ENCODE measurements around the gene BCL2. TPM values are rescaled to one million over a fixed set of nuclear protein-coding genes. Genes with fewer than 3 reads are reported as not detected.

Gene BCL2
- total and polyA plus RNA-seq, 5 donors: 2.7 to 7.7 (median 4.0) TPM

DNA sequence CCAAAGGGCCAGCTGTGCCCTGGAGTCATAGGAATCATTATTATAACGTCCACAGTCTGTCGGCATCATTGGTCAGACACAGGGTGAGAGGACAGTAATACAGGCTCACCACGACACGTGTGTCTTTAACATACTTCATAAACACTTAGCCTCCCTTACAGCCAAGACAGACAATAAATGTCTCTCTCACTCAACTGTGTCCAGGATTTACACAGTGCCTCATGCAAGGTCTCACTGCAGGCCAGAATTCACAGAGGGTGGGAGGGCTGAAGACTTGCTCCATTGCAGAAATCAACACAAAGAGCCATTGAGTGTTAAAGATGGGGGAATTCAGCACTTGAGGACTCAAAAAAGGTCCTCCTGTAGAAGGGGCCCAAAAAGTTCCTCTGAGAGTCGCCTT lies 210.5 kb downstream of the BCL2 start:
- WGBS: 76% methylated on average over 5 of the region's 5 CpGs
- DNase-seq (no peak), ATAC-seq (no peak)
- Histone ChIP-seq H3K27ac (ENCODE audit: low read length) (no peak overlapping the region), H3K9me3 (ENCODE audit: control insufficient read depth, low read length) (no peaks in the 10 kb centered on the region), H3K27me3 (ENCODE audit: control insufficient read depth, insufficient read depth) (no peaks in the 10 kb centered on the region), H3K4me3 (ENCODE audit: low read length) (no peak overlapping the region), H3K4me1 (ENCODE audit: control insufficient read depth, insufficient read depth, low read length) (peaks cover 6% of the 10 kb centered on the region)
- intact Hi-C loops (cut with DNase I): no loop called here

DNA sequence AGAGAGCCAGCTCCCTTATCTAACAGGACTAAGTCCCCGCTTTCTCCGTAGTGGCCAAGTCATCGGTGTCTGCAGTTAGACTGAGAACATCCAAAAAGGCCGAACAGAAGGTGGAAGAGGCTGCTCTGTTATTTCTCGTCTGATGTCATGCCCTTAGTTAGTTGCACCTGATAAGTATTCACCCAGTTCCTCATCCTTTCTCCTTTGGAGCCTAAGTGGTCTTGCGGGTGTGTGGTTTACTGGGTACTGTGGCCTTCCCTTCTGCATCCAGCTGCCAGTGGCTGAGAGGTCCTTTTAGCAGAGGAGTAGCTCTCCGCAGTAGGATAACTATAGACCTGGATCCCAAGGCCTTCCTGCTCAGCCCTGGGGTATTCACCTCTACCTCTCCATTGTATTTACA lies 211.6 kb downstream of the BCL2 start:
- Histone ChIP-seq H3K4me1 (ENCODE audit: control insufficient read depth, insufficient read depth, low read length) (peaks cover 6% of the 10 kb centered on the region), H3K27me3 (ENCODE audit: control insufficient read depth, insufficient read depth) (no peaks in the 10 kb centered on the region), H3K27ac (ENCODE audit: low read length) (no peak overlapping the region), H3K9me3 (ENCODE audit: control insufficient read depth, low read length) (no peaks in the 10 kb centered on the region), H3K4me3 (ENCODE audit: low read length) (no peak overlapping the region)
- intact Hi-C loops (cut with DNase I): no loop called here
- WGBS: 92% methylated on average over 7 of the region's 7 CpGs
- DNase-seq (no peak), ATAC-seq (no peak)

DNA sequence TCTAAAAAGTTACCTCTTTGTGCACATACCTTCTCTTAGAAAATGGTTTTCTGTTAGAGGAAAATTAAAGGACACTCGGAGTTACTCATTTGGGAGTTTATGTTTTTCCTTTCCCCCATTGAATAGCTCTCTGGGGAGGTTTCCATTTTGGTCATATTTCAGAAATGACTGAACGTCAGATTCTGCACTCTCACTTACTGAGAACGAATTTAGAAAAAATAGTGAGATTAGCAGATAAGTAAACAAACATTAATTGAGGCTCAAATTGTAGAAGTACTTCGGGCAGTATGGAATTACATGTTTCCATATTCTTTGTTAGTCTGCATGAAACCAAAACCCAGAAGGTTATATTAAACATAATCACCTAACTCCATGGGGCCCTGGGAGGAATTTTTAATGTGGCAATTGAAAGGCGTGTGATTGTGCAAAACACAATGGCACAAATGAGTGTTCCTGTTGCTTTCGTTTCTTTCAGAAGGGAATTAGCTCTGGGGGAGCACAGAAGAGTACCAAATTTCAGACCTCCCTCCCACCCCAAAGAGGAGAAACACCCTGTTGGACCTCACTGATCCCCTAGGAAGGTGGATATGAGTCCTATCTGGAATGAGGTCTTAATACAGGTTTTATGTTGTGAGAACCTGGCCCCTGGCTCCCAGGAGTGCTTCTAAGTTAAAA lies 212.3 kb downstream of the BCL2 start:
- intact Hi-C loops (cut with DNase I): no loop called here
- 57% methylated on average over 6 of the region's 6 CpGs for WGBS

DNA sequence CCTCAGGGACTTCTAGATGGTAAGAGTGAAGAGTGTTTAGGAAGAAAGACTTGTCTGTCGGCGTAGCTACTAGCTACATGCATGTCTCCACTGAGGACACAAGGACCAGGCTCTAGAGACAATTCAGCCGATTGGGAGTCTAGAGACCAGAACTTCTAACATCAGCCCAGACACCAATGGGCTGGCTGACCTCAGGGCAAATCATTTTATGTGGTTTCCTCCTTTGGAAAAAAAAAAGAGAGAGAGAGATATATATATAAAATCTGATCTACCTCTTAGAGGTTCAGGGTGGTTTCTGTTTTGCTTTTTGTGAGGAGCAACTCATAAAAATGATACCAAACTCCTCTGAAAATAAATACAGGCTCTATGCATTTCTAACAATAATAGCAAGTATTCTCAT lies 212.8 kb downstream of the BCL2 start:
- no peak overlapping the region for H3K27ac ChIP-seq (ENCODE audit: low read length)
- DNase-seq: no peak
- WGBS: 84% methylated on average over 3 of the region's 3 CpGs
- H3K4me1 ChIP-seq (ENCODE audit: control insufficient read depth, insufficient read depth, low read length): peaks cover under 1% of the 10 kb centered on the region
- H3K27me3 ChIP-seq (ENCODE audit: control insufficient read depth, insufficient read depth): no peaks in the 10 kb centered on the region
- intact Hi-C loops (cut with DNase I): no loop called here
- no peak overlapping the region for H3K4me3 ChIP-seq (ENCODE audit: low read length)
- no peak for ATAC-seq
- H3K9me3 ChIP-seq (ENCODE audit: control insufficient read depth, low read length): no peaks in the 10 kb centered on the region

More for the DNA sequence above, 212.3 kb downstream of the BCL2 start:
- H3K4me1 ChIP-seq (ENCODE audit: control insufficient read depth, insufficient read depth, low read length): peaks cover 6% of the 10 kb centered on the region
- no peak overlapping the region for H3K4me3 ChIP-seq (ENCODE audit: low read length)
- DNase-seq: no peak
- no peaks in the 10 kb centered on the region for H3K27me3 ChIP-seq (ENCODE audit: control insufficient read depth, insufficient read depth)
- no peak overlapping the region for H3K27ac ChIP-seq (ENCODE audit: low read length)
- no peaks in the 10 kb centered on the region for H3K9me3 ChIP-seq (ENCODE audit: control insufficient read depth, low read length)
- no peak for ATAC-seq

DNA sequence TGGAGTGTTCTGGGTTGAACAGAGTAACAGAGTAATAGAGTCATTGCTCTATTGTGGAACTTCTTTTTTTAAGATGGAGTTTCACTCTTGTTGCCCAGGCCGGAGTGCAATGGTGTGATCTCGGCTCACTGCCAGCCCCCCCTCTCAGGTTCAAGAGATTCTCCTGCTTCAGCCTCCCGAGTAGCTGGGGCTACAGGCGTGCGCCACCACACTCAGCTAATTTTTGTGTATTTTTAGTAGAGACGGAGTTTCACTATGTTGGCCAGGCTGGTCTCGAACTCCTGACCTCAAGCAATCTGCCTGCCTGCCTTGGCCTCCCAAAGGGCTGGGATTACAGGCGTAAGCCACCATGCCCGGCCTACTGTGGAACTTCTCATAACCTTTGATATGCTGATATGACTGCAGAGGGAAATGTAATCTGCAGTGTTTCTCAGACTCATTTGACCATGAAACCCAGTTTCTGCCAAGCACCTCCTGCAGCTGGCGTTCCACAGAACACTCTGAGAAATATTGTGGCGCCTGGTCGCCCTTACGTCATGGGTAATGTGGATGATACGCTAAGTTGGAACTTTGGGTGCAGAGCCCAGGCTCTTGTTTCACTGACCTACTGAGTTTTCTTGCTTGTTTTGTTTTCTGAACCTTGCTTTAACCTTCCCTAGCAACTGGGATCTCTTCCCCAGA lies 213.8 kb downstream of the BCL2 start:
- Histone ChIP-seq H3K4me3 (ENCODE audit: low read length) (no peak overlapping the region), H3K4me1 (ENCODE audit: control insufficient read depth, insufficient read depth, low read length) (no peaks in the 10 kb centered on the region), H3K27me3 (ENCODE audit: control insufficient read depth, insufficient read depth) (no peaks in the 10 kb centered on the region), H3K27ac (ENCODE audit: low read length) (no peak overlapping the region), H3K9me3 (ENCODE audit: control insufficient read depth, low read length) (no peaks in the 10 kb centered on the region)
- intact Hi-C loops (cut with DNase I): no loop called here
- no peak for ATAC-seq
- WGBS: 97% methylated on average over 14 of the region's 14 CpGs
- no peak for DNase-seq

DNA sequence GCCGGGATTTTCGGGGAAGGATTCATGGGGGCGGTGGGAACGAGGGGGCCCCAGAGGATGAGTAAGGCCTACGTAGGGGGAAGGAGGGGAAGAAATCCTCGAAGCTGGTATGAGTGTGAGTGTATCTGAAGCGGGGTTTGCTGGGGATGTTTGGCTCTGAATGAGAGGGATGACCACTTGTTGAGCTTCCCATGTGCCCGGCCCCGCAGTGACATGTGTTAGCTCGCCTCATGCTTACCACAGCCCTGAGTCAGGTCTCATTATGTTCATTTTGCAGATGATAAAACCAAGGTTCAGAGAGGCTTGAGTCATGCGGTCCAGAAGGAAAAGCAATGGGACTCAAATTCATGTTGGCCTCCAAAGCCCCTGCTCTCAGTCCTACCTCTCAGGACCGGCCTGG lies 214.7 kb downstream of the BCL2 start:
- intact Hi-C loops (cut with DNase I): no loop called here
- Histone ChIP-seq H3K4me3 (ENCODE audit: low read length) (no peak overlapping the region), H3K4me1 (ENCODE audit: control insufficient read depth, insufficient read depth, low read length) (peaks cover 4% of the 10 kb centered on the region), H3K27me3 (ENCODE audit: control insufficient read depth, insufficient read depth) (no peaks in the 10 kb centered on the region), H3K27ac (ENCODE audit: low read length) (no peak overlapping the region), H3K9me3 (ENCODE audit: control insufficient read depth, low read length) (no peaks in the 10 kb centered on the region)
- no peak for DNase-seq
- no peak for ATAC-seq
- WGBS: 97% methylated on average over 12 of the region's 12 CpGs

DNA sequence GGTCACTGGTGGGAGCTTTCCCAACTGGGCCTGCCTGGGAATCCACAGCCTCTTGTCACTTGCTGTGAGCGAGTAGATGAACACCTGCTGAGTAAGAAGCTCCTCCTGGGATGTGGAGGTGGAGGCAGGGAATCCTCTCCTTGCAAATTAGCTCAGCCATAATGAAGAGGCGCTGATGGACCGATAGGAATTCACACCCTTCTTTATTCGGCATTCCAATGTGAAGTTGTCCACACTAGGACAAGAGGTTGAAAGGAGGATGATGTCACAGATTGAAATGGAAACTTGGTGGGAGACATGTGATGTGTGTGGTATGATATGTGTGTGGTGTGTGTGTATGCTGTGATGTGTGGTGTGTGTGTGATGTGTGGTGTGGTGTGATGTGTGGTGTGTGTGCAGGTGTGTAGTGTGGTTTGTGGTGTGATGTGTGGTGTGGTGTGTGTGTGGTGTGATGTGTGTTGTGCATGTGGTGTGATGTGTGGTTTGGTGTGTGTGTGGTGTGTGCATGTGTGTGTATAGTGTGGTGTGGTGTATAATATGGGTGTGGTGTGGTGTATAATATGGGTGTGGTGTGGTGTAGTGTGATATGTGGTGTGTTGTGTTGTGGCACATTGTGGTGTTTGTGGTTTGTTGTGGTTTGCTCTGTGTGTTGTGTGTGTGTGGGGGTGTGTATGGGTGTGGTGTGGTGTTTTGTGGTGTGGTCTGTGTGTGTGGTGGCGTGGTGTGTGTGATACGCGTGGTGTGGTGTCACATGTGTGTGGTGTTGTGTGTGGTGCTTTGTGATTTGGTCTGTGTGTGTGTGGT lies 216.4 kb downstream of the BCL2 start:
- ATAC-seq: no peak
- Histone ChIP-seq H3K27me3 (ENCODE audit: control insufficient read depth, insufficient read depth) (no peaks in the 10 kb centered on the region), H3K4me1 (ENCODE audit: control insufficient read depth, insufficient read depth, low read length) (peaks cover 7% of the 10 kb centered on the region), H3K4me3 (ENCODE audit: low read length) (no peak overlapping the region), H3K9me3 (ENCODE audit: control insufficient read depth, low read length) (no peaks in the 10 kb centered on the region), H3K27ac (ENCODE audit: low read length) (no peak overlapping the region)
- DNase-seq: no peak
- WGBS: 68% methylated on average over 7 of the region's 7 CpGs
- intact Hi-C loops (cut with DNase I): no loop called here

DNA sequence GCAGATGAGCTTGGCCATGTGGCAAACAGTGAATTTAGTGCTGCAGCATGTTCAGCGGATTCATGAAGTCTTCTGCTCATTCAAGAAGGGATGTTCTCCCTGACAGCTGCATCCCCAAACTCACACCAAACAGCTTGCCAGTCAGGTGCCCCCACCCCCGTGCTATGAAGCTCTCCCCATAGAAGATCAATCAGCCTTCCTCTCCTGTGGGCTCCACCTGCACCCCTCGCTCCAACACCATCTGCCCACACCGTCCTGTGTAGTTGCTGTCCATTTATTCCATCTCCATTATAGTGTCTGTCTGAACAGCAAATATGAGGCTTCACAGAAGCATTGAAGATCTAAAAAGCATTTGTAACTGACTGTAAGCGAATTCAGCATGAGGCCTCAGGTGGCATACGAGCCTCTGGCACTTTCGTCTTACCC lies 218.9 kb downstream of the BCL2 start:
- peak overlapping the region; percentile 70 for H3K27ac ChIP-seq (ENCODE audit: low read length)
- H3K4me3 ChIP-seq (ENCODE audit: low read length): no peak overlapping the region
- ATAC-seq (no peak), DNase-seq (no peak)
- no peaks in the 10 kb centered on the region for H3K27me3 ChIP-seq (ENCODE audit: control insufficient read depth, insufficient read depth)
- intact Hi-C loops (cut with DNase I): no loop called here
- WGBS: 96% methylated on average over 7 of the region's 7 CpGs
- H3K4me1 ChIP-seq (ENCODE audit: control insufficient read depth, insufficient read depth, low read length): peaks cover 7% of the 10 kb centered on the region
- no peaks in the 10 kb centered on the region for H3K9me3 ChIP-seq (ENCODE audit: control insufficient read depth, low read length)

DNA sequence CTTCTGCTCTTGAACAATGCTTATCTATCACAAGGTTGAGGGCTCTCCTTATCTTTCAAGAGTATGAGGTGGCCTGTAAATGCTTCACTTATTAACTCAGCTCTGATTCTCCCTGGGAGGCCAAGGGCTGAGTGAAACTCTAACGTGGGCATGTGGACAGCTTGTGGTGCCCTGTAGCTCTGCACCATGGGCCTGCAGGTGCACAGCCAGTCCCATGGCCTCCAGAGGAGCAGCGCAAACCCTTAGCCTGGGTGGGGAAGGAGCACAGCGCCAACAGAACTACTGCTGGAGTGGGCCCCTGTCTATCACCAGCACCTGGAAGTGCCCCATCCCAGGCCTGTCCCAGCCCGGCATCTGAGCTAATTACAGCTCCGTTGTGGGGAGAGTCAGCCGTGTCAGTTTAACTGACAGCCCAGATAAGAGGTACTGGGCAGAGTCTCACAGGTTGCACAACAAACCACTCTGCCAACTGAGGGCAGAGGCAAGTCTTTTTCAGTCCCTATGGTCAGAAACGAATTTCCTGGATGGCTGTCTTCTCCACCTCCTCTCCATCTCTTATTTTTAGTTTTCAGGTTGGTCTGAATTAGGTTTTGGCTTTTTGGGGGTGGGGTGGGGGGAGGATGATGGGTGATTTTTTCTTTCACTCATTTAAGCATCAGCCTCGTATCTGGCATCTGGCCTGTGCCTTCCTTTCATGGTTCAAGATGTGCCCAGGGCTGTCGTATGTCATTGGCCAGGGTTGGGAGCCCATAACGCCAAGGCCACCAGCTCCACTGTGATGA lies 219.5 kb downstream of the BCL2 start:
- H3K27ac ChIP-seq (ENCODE audit: low read length): peak overlapping the region; percentile 70
- H3K4me3 ChIP-seq (ENCODE audit: low read length): no peak overlapping the region
- peak; percentile 94 to 96 for ATAC-seq
- H3K4me1 ChIP-seq (ENCODE audit: control insufficient read depth, insufficient read depth, low read length): peaks cover 7% of the 10 kb centered on the region
- no peaks in the 10 kb centered on the region for H3K27me3 ChIP-seq (ENCODE audit: control insufficient read depth, insufficient read depth)
- no peaks in the 10 kb centered on the region for H3K9me3 ChIP-seq (ENCODE audit: control insufficient read depth, low read length)
- peak; percentile 45 to 77 (median 71) for DNase-seq
- intact Hi-C loops (cut with DNase I): no loop called here
- WGBS: 49% methylated on average over 10 of the region's 10 CpGs

DNA sequence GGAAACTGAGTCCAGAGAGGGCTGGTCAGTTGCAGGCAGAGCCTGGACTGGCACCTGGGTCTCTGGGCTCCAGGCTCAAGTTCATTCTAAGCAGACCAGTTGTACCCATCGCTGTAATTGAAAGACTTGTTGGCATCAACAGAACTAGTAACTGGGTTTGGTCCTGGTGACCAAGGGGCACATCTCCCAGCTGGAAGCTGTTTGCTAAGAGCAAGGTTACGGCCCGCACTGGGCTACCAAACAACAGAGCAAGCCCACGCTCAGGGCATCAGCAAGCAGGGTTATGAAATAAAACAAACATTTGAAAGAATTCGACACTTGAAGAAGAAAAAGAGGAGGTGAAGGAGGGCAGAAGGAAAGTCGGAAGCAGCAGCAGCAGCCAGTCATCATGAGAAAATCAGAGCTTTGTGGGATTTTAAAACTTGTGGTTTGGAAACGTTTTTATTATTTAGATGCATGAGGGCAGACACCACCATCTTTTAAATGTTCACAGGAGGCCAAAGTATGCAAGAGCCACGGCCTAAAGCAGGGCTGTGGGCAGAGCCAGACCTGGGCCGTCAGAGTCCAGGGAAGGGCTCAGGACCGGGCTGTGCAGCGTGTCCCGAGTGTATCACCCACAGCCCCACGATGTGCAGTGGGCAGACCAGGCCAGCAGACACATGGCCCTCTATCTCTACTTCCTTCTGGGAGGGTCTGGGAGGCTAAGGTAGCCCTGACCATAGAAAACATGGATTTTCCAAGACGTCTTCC lies 220.3 kb downstream of the BCL2 start:
- intact Hi-C loops (cut with DNase I): no loop called here
- Histone ChIP-seq H3K4me1 (ENCODE audit: control insufficient read depth, insufficient read depth, low read length) (peaks cover 7% of the 10 kb centered on the region), H3K9me3 (ENCODE audit: control insufficient read depth, low read length) (no peaks in the 10 kb centered on the region), H3K4me3 (ENCODE audit: low read length) (no peak overlapping the region), H3K27me3 (ENCODE audit: control insufficient read depth, insufficient read depth) (no peaks in the 10 kb centered on the region), H3K27ac (ENCODE audit: low read length) (peak overlapping the region; percentile 26)
- peak in 1 of 2 donors; percentile 13 for ATAC-seq
- 79% methylated on average over 14 of the region's 14 CpGs for WGBS
- no peak for DNase-seq

All from right cardiac atrium (tissue), 5 donors.